Left ventricle myocardium inferior (tissue), 1 donor: Measurements from ENCODE around the gene PRSS38. TPM values are rescaled to one million over a fixed set of nuclear protein-coding genes. Genes with fewer than 3 reads are reported as not detected.

ENCODE experiments used
- DNase-seq: peaks from one replicate; pipeline ENCODE4 v3.0.0-alpha.2; 2020
- H3K27ac ChIP-seq: fragments of 200-600 bp; replicated peaks from 2 replicates; pipeline ENCODE4 v1.8.0; 2021
- H3K27me3 ChIP-seq: fragments of 200-600 bp; 2 replicates; pipeline ENCODE4 v1.8.0; 2021; ENCODE audit warnings: low read depth
- H3K36me3 ChIP-seq: fragments of 200-600 bp; 2 replicates; pipeline ENCODE4 v1.8.0; 2021
- H3K4me1 ChIP-seq: fragments of 200-600 bp; 2 replicates; pipeline ENCODE4 v1.8.0; 2021
- H3K4me3 ChIP-seq: fragments of 200-600 bp; 2 replicates; pipeline ENCODE4 v1.8.0; 2021; ENCODE audit warnings: mild to moderate bottlenecking, moderate library complexity
- H3K9me3 ChIP-seq: fragments of 200-600 bp; replicated peaks from 2 replicates; pipeline ENCODE4 v1.8.0; 2021
- CTCF ChIP-seq: fragments of 200-600 bp; IDR thresholded peaks from 2 replicates; pipeline ENCODE4 v1.8.0; 2021; ENCODE audit warnings: antibody characterized with exemption, mild to moderate bottlenecking, borderline replicate concordance
- intact Hi-C: fragments of 100-400 bp; cut with micrococcal nuclease; formaldehyde crosslinking; loops from one replicate; pipeline ENCODE4 v1.11.0; 2022
- total RNA-seq: library from RNA; stranded (reverse); fragmentation: NEBNext Ultra II Directional; extraction: Animal tissue kit (Norgen Biotek cat#: 25700); gene quantifications from one replicate; pipeline ENCODE4 v1.2.1, GENCODE V29; 2021
- donor health status: DM: no; HTN: yes; CAD: no; lungs with severe emphysema.

The PRSS38 gene
- total RNA-seq, 1 donor from 2014 or later = not detected

- Histone ChIP-seq H3K36me3 (no peaks in the 10 kb centered on the region), H3K4me3 (no peak overlapping the region), H3K27me3 (peaks cover 28% of the 10 kb centered on the region), H3K9me3 (no peaks in the 10 kb centered on the region), H3K4me1 (peaks cover 17% of the 10 kb centered on the region), H3K27ac (peak overlapping the region; percentile 30)
- no peak for TF ChIP-seq CTCF
- DNase-seq = no peak
- intact Hi-C loops = no loop called here
Observed at GRCh38 chr1:227793079-227793947, 22.2 kb upstream of the PRSS38 start.

- Histone ChIP-seq H3K4me3 (no peak overlapping the region), H3K36me3 (no peaks in the 10 kb centered on the region), H3K4me1 (peaks cover 11% of the 10 kb centered on the region), H3K27me3 (peaks cover 28% of the 10 kb centered on the region), H3K27ac (peak overlapping the region; percentile 30), H3K9me3 (no peaks in the 10 kb centered on the region)
- TF ChIP-seq CTCF = no peak
- DNase-seq = peak; percentile 74
- intact Hi-C loops = no loop called here
Observed at GRCh38 chr1:227793948-227794816, 21.3 kb upstream of the PRSS38 start.

GRCh38 chr1:227794817-227795192 lies 20.7 kb upstream of the PRSS38 start:
- no peak for DNase-seq
- Histone ChIP-seq H3K4me1 (peaks cover 11% of the 10 kb centered on the region), H3K9me3 (no peaks in the 10 kb centered on the region), H3K36me3 (no peaks in the 10 kb centered on the region), H3K27ac (no peak overlapping the region), H3K27me3 (peaks cover 28% of the 10 kb centered on the region), H3K4me3 (no peak overlapping the region)
- intact Hi-C loops = no loop called here
- no peak for TF ChIP-seq CTCF

- H3K4me1 ChIP-seq = peaks cover 11% of the 10 kb centered on the region
- TF ChIP-seq CTCF = no peak
- DNase-seq = no peak
- H3K27me3 ChIP-seq = peaks cover 32% of the 10 kb centered on the region
- H3K9me3 ChIP-seq = no peaks in the 10 kb centered on the region
- H3K36me3 ChIP-seq = no peaks in the 10 kb centered on the region
- H3K4me3 ChIP-seq = no peak overlapping the region
- intact Hi-C loops = no loop called here
- H3K27ac ChIP-seq = no peak overlapping the region
Observed at GRCh38 chr1:227795732-227796131, 19.7 kb upstream of the PRSS38 start.

GRCh38 chr1:227796359-227796915 lies 19.0 kb upstream of the PRSS38 start:
- no peak for DNase-seq
- Histone ChIP-seq H3K27me3 (peaks cover 32% of the 10 kb centered on the region), H3K4me1 (peaks cover 11% of the 10 kb centered on the region), H3K27ac (no peak overlapping the region), H3K9me3 (no peaks in the 10 kb centered on the region), H3K4me3 (no peak overlapping the region), H3K36me3 (no peaks in the 10 kb centered on the region)
- TF ChIP-seq CTCF = no peak
- intact Hi-C loops = no loop called here
